A549 (cell line): Measurements from ENCODE around the gene BCAP31. TPM values are rescaled to one million over a fixed set of nuclear protein-coding genes. Genes with fewer than 3 reads are reported as not detected.

ENCODE experiments used
- ATAC-seq, 2 experiments: fragments of 200-7000 bp in 1 of 2; fragments of >200 bp in 1 of 2; cut with Nextera tagmentation in 1 of 2; cut with Tn5 transposase in 1 of 2; 3 replicates each; pipeline versions ENCODE4 v1.8.0 to v1.9.1; 2018 to 2020; ENCODE audit warnings: mild to moderate bottlenecking in 1 of 2, moderate library complexity in 1 of 2
- CTCF ChIA-PET: fragments of 300-600 bp; sonication (Branson Sonifier 250); formaldehyde crosslinking; extraction: SDS; loops from one replicate; lab custom pipeline; 2021; ENCODE audit warnings: antibody characterized with exemption, inconsistent platforms; lab: Yijun Ruan, JAX
- POLR2A ChIA-PET: fragments of 350-600 bp; formaldehyde crosslinking; extraction: SDS; loops from one replicate; lab custom pipeline; 2021; ENCODE audit warnings: antibody characterized with exemption, inconsistent platforms; lab: Yijun Ruan, JAX
- DNase-seq, 2 experiments: peaks; one replicate each; pipeline versions ENCODE4 v3.0.0 to v3.0.0-alpha.2; 2011 to 2016; ENCODE audit warnings: low read depth in 1 of 2, low spot score in 1 of 2
- FAIRE-seq: peaks from 2 replicates; lab custom pipeline; 2011; peaks lifted over from hg19 to GRCh38; lab: Jason Lieb, UNC
- H3K27ac ChIP-seq, 2 experiments: fragments of >200 bp; sonication (Bioruptor Twin); formaldehyde crosslinking; 3 replicates each; pipeline ENCODE4 v1.5.1; 2016 to 2017
- H3K4me1 ChIP-seq: fragments of >200 bp; sonication (Bioruptor Twin); formaldehyde crosslinking; 3 replicates; pipeline ENCODE4 v1.6.1; 2016
- H3K4me2 ChIP-seq: fragments of >200 bp; sonication (Bioruptor Twin); formaldehyde crosslinking; 3 replicates; pipeline ENCODE4 v1.6.1; 2016
- H3K4me3 ChIP-seq: fragments of >200 bp; sonication (Bioruptor Twin); formaldehyde crosslinking; 3 replicates; pipeline ENCODE4 v1.5.1; 2016
- H3K9me3 ChIP-seq: fragments of >200 bp; sonication (Bioruptor Twin); formaldehyde crosslinking; 3 replicates; pipeline ENCODE4 v1.6.1; 2016
- BHLHE40 ChIP-seq: IDR thresholded peaks from 2 replicates; pipeline ENCODE4 v1.6.1; 2012; ENCODE audit warnings: low read depth, low read length, inconsistent platforms
- CBX8 ChIP-seq: fragments of 200-600 bp; sonication (generic); IDR thresholded peaks from 2 replicates; pipeline ENCODE4 v1.6.1; 2016
- CEBPB ChIP-seq, 2 experiments: fragments of >200 bp in 1 of 2; sonication (Bioruptor Twin) in 1 of 2; formaldehyde crosslinking in 1 of 2; IDR thresholded peaks; 2 replicates each; pipeline ENCODE4 v1.6.1; 2012 to 2016
- E2F6 ChIP-seq: IDR thresholded peaks from 2 replicates; pipeline ENCODE4 v1.6.1; 2012; ENCODE audit warnings: low read depth, borderline replicate concordance
- ELK1 ChIP-seq: fragments of 150-350 bp; IDR thresholded peaks from 2 replicates; pipeline ENCODE4 v1.6.1; 2014; ENCODE audit warnings: low read depth, mild to moderate bottlenecking, low read length
- EP300 ChIP-seq, 2 experiments: fragments of >200 bp; sonication (Bioruptor Twin); formaldehyde crosslinking; IDR thresholded peaks; 2 replicates in 1 of 2; 3 replicates in 1 of 2; pipeline ENCODE4 v1.6.1; 2016 to 2017
- ESRRA ChIP-seq: fragments of 150-350 bp; IDR thresholded peaks from 2 replicates; pipeline ENCODE4 v1.6.1; 2014; ENCODE audit warnings: mild to moderate bottlenecking, low read length, borderline replicate concordance
- FOSL2 ChIP-seq, 2 experiments: fragments of 450-650 bp in 1 of 2; fragments of >200 bp in 1 of 2; sonication (Bioruptor Twin) in 1 of 2; formaldehyde crosslinking; IDR thresholded peaks; 2 replicates each; pipeline versions ENCODE4 v1.5.0 to v1.6.1; 2016 to 2020; ENCODE audit warnings: mild to moderate bottlenecking in 1 of 2, moderate library complexity in 1 of 2
- HOXA7 ChIP-seq: fragments of 250-450 bp; sonication (Bioruptor Pico); IDR thresholded peaks from 2 replicates; pipeline ENCODE4 v1.5.0; 2020; ENCODE audit warnings: mild to moderate bottlenecking, moderate library complexity
- MAFK ChIP-seq: fragments of 450-650 bp; IDR thresholded peaks from 2 replicates; pipeline ENCODE4 v1.6.1; 2014; ENCODE audit not compliant: partially characterized antibody
- NFE2L2 ChIP-seq: fragments of 150-350 bp; conservative IDR thresholded peaks from 2 replicates; pipeline ENCODE4 v1.6.1; 2014; ENCODE audit warnings: low read length
- NPAS2 ChIP-seq: fragments of 250-450 bp; sonication (Bioruptor Pico); IDR thresholded peaks from 2 replicates; pipeline ENCODE4 v1.8.0; 2022; ENCODE audit warnings: mild to moderate bottlenecking, moderate library complexity, borderline replicate concordance
- POLR2A ChIP-seq: IDR thresholded peaks from 2 replicates; pipeline ENCODE4 v1.6.1; 2012; ENCODE audit warnings: mild to moderate bottlenecking, low read length
- RCOR1 ChIP-seq: fragments of 150-350 bp; IDR thresholded peaks from 2 replicates; pipeline ENCODE4 v1.6.1; 2014; ENCODE audit warnings: antibody characterized with exemption, low read length, low read depth
- RFX5 ChIP-seq: fragments of 450-650 bp; IDR thresholded peaks from 2 replicates; pipeline ENCODE4 v1.7.1; 2014; ENCODE audit warnings: antibody characterized with exemption, mild to moderate bottlenecking, moderate library complexity
- RNF2 ChIP-seq: fragments of 200-600 bp; sonication (generic); IDR thresholded peaks from 2 replicates; pipeline ENCODE4 v1.6.1; 2016; ENCODE audit warnings: low read depth, mild to moderate bottlenecking, antibody characterized with exemption, moderate library complexity, borderline replicate concordance
- TFCP2L1 ChIP-seq: fragments of 250-450 bp; sonication (Bioruptor Pico); IDR thresholded peaks from 2 replicates; pipeline ENCODE4 v1.5.0; 2021; ENCODE audit warnings: mild to moderate bottlenecking
- TP53 ChIP-seq: fragments of 250-450 bp; sonication (Bioruptor Pico); IDR thresholded peaks from 2 replicates; pipeline ENCODE4 v1.5.0; 2021; ENCODE audit warnings: mild to moderate bottlenecking, moderate library complexity
- ZNF302 ChIP-seq: fragments of 250-450 bp; sonication (Bioruptor Pico); IDR thresholded peaks from 2 replicates; pipeline ENCODE4 v1.9.0; 2021; ENCODE audit warnings: inconsistent platforms, mild to moderate bottlenecking, moderate library complexity
- WGBS: methylation state at CpG from one replicate; pipeline ENCODE4 v1.1.6; 2017; ENCODE audit errors: missing lambda C conversion rate; 5-methylcytosine and 5-hydroxymethylcytosine counted together
- polyA plus RNA-seq, 4 experiments: library from polyadenylated mRNA; depleted of rRNA in 3 of 4; stranded (reverse); fragments of >200 nt; fragmentation: RNase III in 1 of 4; extraction: RNeasy Plus Mini Kit Qiagen cat#74134 plus additional on column Dnase treatment in 1 of 4; gene quantifications; 2 replicates in 3 of 4; 3 replicates in 1 of 4; pipeline ENCODE4 v1.2.3, GENCODE V29; 2011 to 2017
- TF ChIP-seq, protein P1 (sequence below): fragments of 200-600 bp; sonication (generic); IDR thresholded peaks from 2 replicates; pipeline ENCODE4 v1.6.1; 2016; ENCODE audit warnings: antibody characterized with exemption, mild to moderate bottlenecking, moderate library complexity

Gene BCAP31
- polyA plus RNA-seq, 2 of the 4 experiments (the other 2 are of a cell fraction): 217 to 349 TPM

DNA sequence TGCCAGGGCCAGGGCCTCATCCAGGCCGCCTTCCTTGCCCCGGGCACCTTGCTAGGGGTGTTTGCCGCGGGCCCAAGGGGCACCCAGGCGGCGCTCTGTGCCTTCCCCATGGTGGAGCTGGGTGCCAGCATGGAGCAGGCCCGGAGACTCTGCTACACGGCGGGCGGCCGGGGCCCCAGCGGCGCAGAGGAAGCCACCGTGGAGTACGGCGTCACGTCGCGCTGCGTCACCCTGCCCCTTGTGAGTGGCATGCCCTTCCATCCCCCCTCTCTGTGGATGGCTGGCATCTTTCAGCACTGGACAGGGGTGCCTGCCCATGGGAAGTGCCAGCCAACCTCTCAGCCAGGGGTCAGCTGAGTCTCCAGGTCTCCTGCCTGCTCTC lies 43.5 kb upstream of the BCAP31 start:
- no peak overlapping the region for H3K27ac ChIP-seq
- peaks cover 16% of the 10 kb centered on the region; the same call in 2 of the 3 replicates for H3K4me1 ChIP-seq
- no peak for FAIRE-seq
- CTCF ChIA-PET: interaction anchor here (0.7 to 3.4 kb wide), 5 partner anchors 12 to 200 kb away, joined by 3 to 17 read pairs (median 7); no protein-coding TSS in a partner anchor
- WGBS: 97% methylated on average over 15 of the region's 20 CpGs
- no peak overlapping the region for H3K4me3 ChIP-seq
- DNase-seq: no peak
- TF ChIP-seq NFE2L2: no peak
- no peak for TF ChIP-seq BHLHE40
- no peak for TF ChIP-seq HOXA7 (CRISPR knock-in tag)
- TF ChIP-seq, protein P1, sequence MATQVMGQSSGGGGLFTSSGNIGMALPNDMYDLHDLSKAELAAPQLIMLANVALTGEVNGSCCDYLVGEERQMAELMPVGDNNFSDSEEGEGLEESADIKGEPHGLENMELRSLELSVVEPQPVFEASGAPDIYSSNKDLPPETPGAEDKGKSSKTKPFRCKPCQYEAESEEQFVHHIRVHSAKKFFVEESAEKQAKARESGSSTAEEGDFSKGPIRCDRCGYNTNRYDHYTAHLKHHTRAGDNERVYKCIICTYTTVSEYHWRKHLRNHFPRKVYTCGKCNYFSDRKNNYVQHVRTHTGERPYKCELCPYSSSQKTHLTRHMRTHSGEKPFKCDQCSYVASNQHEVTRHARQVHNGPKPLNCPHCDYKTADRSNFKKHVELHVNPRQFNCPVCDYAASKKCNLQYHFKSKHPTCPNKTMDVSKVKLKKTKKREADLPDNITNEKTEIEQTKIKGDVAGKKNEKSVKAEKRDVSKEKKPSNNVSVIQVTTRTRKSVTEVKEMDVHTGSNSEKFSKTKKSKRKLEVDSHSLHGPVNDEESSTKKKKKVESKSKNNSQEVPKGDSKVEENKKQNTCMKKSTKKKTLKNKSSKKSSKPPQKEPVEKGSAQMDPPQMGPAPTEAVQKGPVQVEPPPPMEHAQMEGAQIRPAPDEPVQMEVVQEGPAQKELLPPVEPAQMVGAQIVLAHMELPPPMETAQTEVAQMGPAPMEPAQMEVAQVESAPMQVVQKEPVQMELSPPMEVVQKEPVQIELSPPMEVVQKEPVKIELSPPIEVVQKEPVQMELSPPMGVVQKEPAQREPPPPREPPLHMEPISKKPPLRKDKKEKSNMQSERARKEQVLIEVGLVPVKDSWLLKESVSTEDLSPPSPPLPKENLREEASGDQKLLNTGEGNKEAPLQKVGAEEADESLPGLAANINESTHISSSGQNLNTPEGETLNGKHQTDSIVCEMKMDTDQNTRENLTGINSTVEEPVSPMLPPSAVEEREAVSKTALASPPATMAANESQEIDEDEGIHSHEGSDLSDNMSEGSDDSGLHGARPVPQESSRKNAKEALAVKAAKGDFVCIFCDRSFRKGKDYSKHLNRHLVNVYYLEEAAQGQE: peak; percentile 59; the same call in 1 of the 2 replicates
- TF ChIP-seq ESRRA: no peak
- no peak for TF ChIP-seq CEBPB (IDR thresholded peaks at IDR 0.05)
- no peak for TF ChIP-seq POLR2A
- TF ChIP-seq, all 56 proteins: peak for 1
- no peak overlapping the region for H3K4me2 ChIP-seq
- ATAC-seq: no peak
- H3K9me3 ChIP-seq: no peaks in the 10 kb centered on the region
- POLR2A ChIA-PET: no interaction called here

DNA sequence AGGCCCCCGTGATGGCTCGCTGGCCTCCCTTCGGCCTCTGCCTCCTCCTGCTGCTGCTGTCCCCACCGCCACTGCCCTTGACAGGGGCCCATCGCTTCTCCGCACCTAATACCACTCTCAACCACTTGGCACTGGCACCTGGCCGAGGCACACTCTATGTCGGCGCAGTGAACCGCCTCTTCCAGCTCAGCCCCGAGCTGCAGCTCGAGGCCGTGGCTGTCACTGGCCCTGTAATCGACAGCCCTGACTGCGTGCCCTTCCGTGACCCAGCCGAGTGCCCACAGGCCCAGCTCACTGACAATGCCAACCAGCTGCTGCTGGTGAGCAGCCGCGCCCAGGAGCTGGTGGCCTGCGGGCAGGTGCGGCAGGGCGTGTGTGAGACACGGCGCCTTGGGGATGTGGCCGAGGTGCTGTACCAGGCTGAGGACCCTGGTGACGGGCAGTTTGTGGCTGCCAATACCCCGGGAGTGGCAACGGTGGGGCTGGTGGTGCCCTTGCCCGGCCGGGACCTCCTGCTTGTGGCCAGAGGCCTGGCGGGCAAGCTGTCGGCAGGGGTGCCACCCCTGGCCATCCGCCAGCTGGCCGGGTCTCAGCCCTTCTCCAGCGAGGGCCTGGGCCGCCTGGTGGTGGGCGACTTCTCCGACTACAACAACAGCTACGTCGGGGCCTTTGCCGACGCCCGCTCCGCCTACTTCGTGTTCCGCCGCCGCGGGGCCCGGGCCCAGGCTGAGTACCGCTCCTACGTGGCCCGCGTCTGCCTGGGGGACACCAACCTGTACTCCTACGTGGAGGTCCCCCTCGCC lies 42.9 kb upstream of the BCAP31 start:
- no peak for ATAC-seq
- Histone ChIP-seq H3K9me3 (no peaks in the 10 kb centered on the region), H3K27ac (peak overlapping the region in 1 of 2 experiments; percentile 25; a peak in 1 of 6 replicates), H3K4me2 (no peak overlapping the region), H3K4me1 (peaks cover 16% of the 10 kb centered on the region; the same call in 2 of the 3 replicates), H3K4me3 (no peak overlapping the region)
- no peak for FAIRE-seq
- ChIA-PET POLR2A (interaction anchor here (0.9 to 1.2 kb wide), 3 partner anchors 16 to 117 kb away, joined by 3 read pairs; partner anchors contain the start of gene SSR4), CTCF (interaction anchor here (0.6 to 3.4 kb wide), 7 partner anchors 13 to 187 kb away, joined by 3 to 17 read pairs (median 5); no protein-coding TSS in a partner anchor)
- WGBS: 93% methylated on average over 10 of the region's 56 CpGs
- TF ChIP-seq TP53 (CRISPR knock-in tag) (no peak), NFE2L2 (no peak), EP300 (IDR thresholded peaks at IDR 0.05) (no peak), CBX8 (no peak), MAFK (no peak), RNF2 (no peak)
- DNase-seq: no peak

DNA sequence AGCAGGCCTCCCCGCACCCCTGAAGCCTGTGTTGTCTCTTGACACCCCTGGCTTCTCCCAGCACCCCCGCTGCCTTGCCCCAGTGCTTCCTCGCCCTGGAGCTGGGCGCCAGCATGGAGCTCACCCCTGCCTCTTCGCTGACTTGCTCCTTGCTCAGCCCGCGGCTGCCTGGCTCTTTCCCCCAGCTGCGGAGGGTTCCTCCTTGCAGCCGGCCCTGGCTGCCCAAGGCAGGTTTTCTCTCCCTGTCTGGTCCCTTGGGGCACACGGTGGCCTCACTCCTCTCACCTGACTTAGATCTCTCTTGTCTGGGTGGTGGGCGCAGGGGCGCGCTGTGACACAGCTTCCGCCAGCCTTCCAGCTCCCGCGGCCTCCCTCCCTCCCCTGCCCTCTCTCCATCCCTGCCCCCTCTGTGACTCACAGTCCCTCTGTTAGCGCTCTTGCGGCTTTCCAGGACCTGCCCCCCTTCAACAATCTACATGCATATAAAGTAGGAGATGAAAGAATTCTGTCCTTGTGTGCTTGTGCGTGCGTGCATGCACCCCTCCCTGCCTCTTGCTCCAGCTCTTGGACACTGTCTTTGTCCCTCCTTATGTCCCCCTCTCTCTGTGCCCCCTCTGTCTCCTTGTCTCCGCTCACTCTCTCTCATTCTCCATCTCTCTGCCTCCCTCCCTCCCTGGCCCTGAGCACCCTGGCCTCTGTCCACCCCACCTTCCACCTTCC lies 42.1 kb upstream of the BCAP31 start:
- CTCF ChIA-PET: interaction anchor here (1.1 to 4.3 kb wide), 5 partner anchors 16 to 188 kb away, joined by 4 to 17 read pairs (median 7); no protein-coding TSS in a partner anchor
- ATAC-seq (peak; percentile 39 to 51; a peak in 5 of 6 replicates), FAIRE-seq (no peak)
- peak overlapping the region; percentile 24 to 80; a peak in 4 of 6 replicates for H3K27ac ChIP-seq
- H3K9me3 ChIP-seq: no peaks in the 10 kb centered on the region
- WGBS: 50% methylated on average over 17 of the region's 21 CpGs
- H3K4me1 ChIP-seq: peaks cover 16% of the 10 kb centered on the region; the same call in 2 of the 3 replicates
- TF ChIP-seq POLR2A (no peak), TFCP2L1 (CRISPR knock-in tag) (no peak), ZNF302 (no peak), RFX5 (no peak), NPAS2 (CRISPR knock-in tag) (no peak), FOSL2 (IDR thresholded peaks at IDR 0.05) (no peak), FOSL2 (CRISPR knock-in tag; IDR thresholded peaks at IDR 0.05) (peak; percentile 21; the same call in 1 of the 2 replicates), ELK1 (no peak), E2F6 (no peak), RCOR1 (no peak)
- TF ChIP-seq, all 56 proteins: peak for 1
- Histone ChIP-seq H3K4me3 (no peak overlapping the region), H3K4me2 (peak overlapping the region; percentile 54)
- peak in 1 of 2 experiments; percentile 30 for DNase-seq
- POLR2A ChIA-PET: interaction anchor here (0.9 to 1.2 kb wide), 4 partner anchors 17 to 162 kb away, joined by 3 to 4 read pairs (median 3); partner anchors contain the start of gene SSR4
